ENCODE results near the gene KRI1. TPM values are rescaled to one million over a fixed set of nuclear protein-coding genes. Genes with fewer than 3 reads are reported as not detected.

Gene KRI1
- total and polyA plus RNA-seq, 2 donors (not counting 3 experiments of a cell fraction or from before 2014, with no cell fraction given), result 6.7 to 25.7 TPM

- Histone ChIP-seq H3K4me1 (ENCODE audit: control insufficient read depth, extremely low read depth, insufficient read depth, low read length) (peaks cover 2% of the 10 kb centered on the region), H3K27ac (ENCODE audit: insufficient read depth, low read depth, low read length) (no peak overlapping the region), H4K20me1 (replicated peaks; ENCODE audit: control insufficient read depth, extremely low read depth, insufficient read depth, low read length) (no peaks in the 10 kb centered on the region), H3K4me2 (ENCODE audit: insufficient read depth, low read length) (no peak overlapping the region), H3K79me2 (ENCODE audit: control insufficient read depth, insufficient read depth, low read length) (no peaks in the 10 kb centered on the region), H3K36me3 (ENCODE audit: control insufficient read depth in 2 of 2, extremely low read depth in 1 of 2, insufficient read depth in 2 of 2, low read length in 2 of 2) (no peaks in the 10 kb centered on the region), H3K27me3 (ENCODE audit: control insufficient read depth in 2 of 2, insufficient read depth in 2 of 2, low read length in 2 of 2) (peaks cover 51 to 69% of the 10 kb centered on the region in 2 experiments), H3K9ac (replicated peaks; ENCODE audit: extremely low read depth, insufficient read depth, low read length) (no peak overlapping the region), H3K9me1 (replicated peaks; ENCODE audit: control insufficient read depth, extremely low read depth, insufficient read depth, low read length) (no peaks in the 10 kb centered on the region), H2AFZ (ENCODE audit: low read depth, low read length) (no peak overlapping the region), H3K9me3 (replicated peaks; ENCODE audit: control insufficient read depth, insufficient read depth, low read length) (no peaks in the 10 kb centered on the region), H3K4me3 (replicated peaks in 1 of 3; ENCODE audit: insufficient read depth in 1 of 3, low read depth in 1 of 3, low read length in 3 of 3) (no peak overlapping the region)
- ChIA-PET POLR2A (no interaction called here), CTCF (interaction anchor here (1.3 to 1.8 kb wide), 2 partner anchors 37 to 183 kb away, joined by 4 to 8 read pairs; no protein-coding TSS in a partner anchor)
- intact Hi-C loops (cut with micrococcal nuclease), result no loop called here
- TF ChIP-seq POLR2A (IDR thresholded peaks at IDR 0.05; ENCODE audit: low read depth, low read length), result no peak
- TF ChIP-seq EZH2 (IDR thresholded peaks at IDR 0.05; ENCODE audit: borderline replicate concordance, low read depth, low read length, severe bottlenecking), result no peak
- no peak for TF ChIP-seq FOS (IDR thresholded peaks at IDR 0.05; ENCODE audit: borderline replicate concordance, insufficient read depth, low read length)
- no peak for TF ChIP-seq JUN (IDR thresholded peaks at IDR 0.05; ENCODE audit: borderline replicate concordance, insufficient read depth, insufficient read length, low read depth)
- no peak for TF ChIP-seq CTCF (IDR thresholded peaks at IDR 0.05; ENCODE audit: extremely low read depth in 1 of 2, insufficient read depth in 1 of 2, low read depth in 1 of 2, low read length in 2 of 2)
- no peak for TF ChIP-seq MYC (IDR thresholded peaks at IDR 0.05; ENCODE audit: low read depth, low read length)
- TF ChIP-seq POLR2AphosphoS5 (IDR thresholded peaks at IDR 0.05; ENCODE audit: insufficient read depth, low read depth, low read length), result no peak
- TF ChIP-seq GATA2 (IDR thresholded peaks at IDR 0.05; ENCODE audit: insufficient read depth, insufficient read length, low read depth, low read length), result no peak
- no peak for TF ChIP-seq MAX (IDR thresholded peaks at IDR 0.05; ENCODE audit: insufficient read depth, insufficient read length)
- dilution Hi-C loops (cut with MboI; ENCODE audit: extremely low pct_ligation_motif_present, low sequenced_read_pairs), result no loop called here
- BruUV-seq (replicated peaks), result no TSS peak
- FAIRE-seq, result no peak
- DNase-seq (ENCODE audit: low read depth, low spot score), result no peak
These were observed 49.8 kb downstream of the KRI1 start for GRCh38 chr19:10516064-10516385.
